ENCODE measurements around the gene PCDHA8. TPM values are rescaled to one million over a fixed set of nuclear protein-coding genes. Genes with fewer than 3 reads are reported as not detected.

PCDHA8 gene
- total and polyA plus RNA-seq, 9 donors, result 0.02 to 0.72 (median 0.37) TPM; not detected in 1

GRCh38 chr5:140882591-140882899 is 41.6 kb downstream of the PCDHA8 start:
- no peak for DNase-seq
- H3K4me1 ChIP-seq (ENCODE audit: insufficient read depth), result no peaks in the 10 kb centered on the region
- peaks cover 0 to 17% of the 10 kb centered on the region in 2 donors for H3K9me3 ChIP-seq
- no peaks in the 10 kb centered on the region for H3K36me3 ChIP-seq
- no peak overlapping the region for H3K4me3 ChIP-seq
- intact Hi-C loops (cut with DNase I), result no loop called here
- no peaks in the 10 kb centered on the region for H3K27me3 ChIP-seq
- H3K27ac ChIP-seq, result no peak overlapping the region
- 10 to 22% (median 17%) methylated on average over 12 of the region's 12 CpGs for WGBS, 3 donors
- TF ChIP-seq EP300 (IDR thresholded peaks at IDR 0.05) (no peak), POLR2A (IDR thresholded peaks at IDR 0.05) (no peak), CTCF (IDR thresholded peaks at IDR 0.05) (no peak)

- DNase-seq, result no peak
- H3K36me3 ChIP-seq, result no peaks in the 10 kb centered on the region
- H3K27me3 ChIP-seq, result no peaks in the 10 kb centered on the region
- H3K4me3 ChIP-seq, result no peak overlapping the region
- intact Hi-C loops (cut with DNase I), result no loop called here
- 27 to 54% (median 50%) methylated on average over 41 of the region's 41 CpGs for WGBS, 3 donors
- no peak for TF ChIP-seq CTCF (IDR thresholded peaks at IDR 0.05)
- no peak for TF ChIP-seq EP300 (IDR thresholded peaks at IDR 0.05)
- no peak for TF ChIP-seq POLR2A (IDR thresholded peaks at IDR 0.05)
- peaks cover 0 to 16% of the 10 kb centered on the region in 2 donors for H3K9me3 ChIP-seq
- no peaks in the 10 kb centered on the region for H3K4me1 ChIP-seq (ENCODE audit: insufficient read depth)
- H3K27ac ChIP-seq, result no peak overlapping the region
Observed at GRCh38 chr5:140883373-140883772, 42.4 kb downstream of the PCDHA8 start.

- Histone ChIP-seq H3K4me1 (ENCODE audit: insufficient read depth) (no peaks in the 10 kb centered on the region), H3K4me3 (no peak overlapping the region), H3K9me3 (peaks cover 0 to 16% of the 10 kb centered on the region in 2 donors), H3K27me3 (no peaks in the 10 kb centered on the region), H3K27ac (no peak overlapping the region), H3K36me3 (no peaks in the 10 kb centered on the region)
- 26 to 46% (median 44%) methylated on average over 69 to 79 of the region's 79 CpGs for WGBS, 3 donors
- TF ChIP-seq POLR2A (IDR thresholded peaks at IDR 0.05) (no peak), CTCF (IDR thresholded peaks at IDR 0.05) (no peak), EP300 (IDR thresholded peaks at IDR 0.05) (no peak)
- intact Hi-C loops (cut with DNase I), result no loop called here
- no peak for DNase-seq
Observed at GRCh38 chr5:140883927-140884697, 43.1 kb downstream of the PCDHA8 start.

Other genes starting within 250 kb of the PCDHA8 start
- gene CD14, start 208.0 kb upstream of the PCDHA8 start, total RNA-seq, result 10 to 100 TPM; 26.5 to 96.0 (median 48.6) TPM
- 10 to 100 TPM in 1 of 2 donors, 1 to 10 TPM in 1; 8.7 to 37.7 TPM for gene CD14, start 208.0 kb upstream of the PCDHA8 start, polyA plus RNA-seq
- 10 to 100 TPM; 12.2 to 62.8 (median 14.9) TPM for gene TMCO6, start 201.7 kb upstream of the PCDHA8 start, total RNA-seq
- gene TMCO6, start 201.7 kb upstream of the PCDHA8 start, polyA plus RNA-seq, result 10 to 100 TPM in 1 of 2 donors, 1 to 10 TPM in 1; 8.0 to 33.2 TPM
- 100 to 1,000 TPM in 1 of 7 donors, 10 to 100 TPM in 6; 44.6 to 107 (median 46.9) TPM for gene NDUFA2, start 193.6 kb upstream of the PCDHA8 start, total RNA-seq
- 100 to 1,000 TPM in 1 of 2 donors, 10 to 100 TPM in 1; 42.6 to 123 TPM for gene NDUFA2, start 193.6 kb upstream of the PCDHA8 start, polyA plus RNA-seq
- gene IK, start 193.4 kb upstream of the PCDHA8 start, total RNA-seq, result 100 to 1,000 TPM in 1 of 7 donors, 10 to 100 TPM in 6; 70.9 to 112 (median 78.0) TPM
- 100 to 1,000 TPM in 1 of 2 donors, 10 to 100 TPM in 1; 99.8 to 184 TPM for gene IK, start 193.4 kb upstream of the PCDHA8 start, polyA plus RNA-seq
- gene WDR55, start 176.3 kb upstream of the PCDHA8 start, total RNA-seq, result 10 to 100 TPM in 6 of 7 donors, 1 to 10 TPM in 1; 9.1 to 16.6 (median 13.7) TPM
- 10 to 100 TPM in 1 of 2 donors, 1 to 10 TPM in 1; 9.9 to 12.3 TPM for gene WDR55, start 176.3 kb upstream of the PCDHA8 start, polyA plus RNA-seq
- 1 to 10 TPM in 2 of 7 donors, under 1 TPM in 5; 0.30 to 1.2 (median 0.69) TPM for gene DND1, start 167.6 kb upstream of the PCDHA8 start, total RNA-seq
- gene DND1, start 167.6 kb upstream of the PCDHA8 start, polyA plus RNA-seq, result under 1 TPM in 1 of 2 donors, not detected in 1; 0.98 TPM
- gene HARS1, start 149.8 kb upstream of the PCDHA8 start, total RNA-seq, result 10 to 100 TPM; 26.8 to 48.2 (median 41.7) TPM
- gene HARS1, start 149.8 kb upstream of the PCDHA8 start, polyA plus RNA-seq, result 10 to 100 TPM; 38.9 to 68.6 TPM
- gene HARS2, start 149.7 kb upstream of the PCDHA8 start, total RNA-seq, result 10 to 100 TPM; 15.2 to 25.2 (median 21.6) TPM
- 10 to 100 TPM; 20.9 to 27.5 TPM for gene HARS2, start 149.7 kb upstream of the PCDHA8 start, polyA plus RNA-seq
- gene ZMAT2, start 140.7 kb upstream of the PCDHA8 start, total RNA-seq, result 10 to 100 TPM; 22.9 to 46.1 (median 40.2) TPM
- 100 to 1,000 TPM in 1 of 2 donors, 10 to 100 TPM in 1; 59.3 to 126 TPM for gene ZMAT2, start 140.7 kb upstream of the PCDHA8 start, polyA plus RNA-seq
- gene PCDHA1, start 55.0 kb upstream of the PCDHA8 start, total RNA-seq, result under 1 TPM in 1 of 7 donors, not detected in 6; 0.05 TPM
- gene PCDHA1, start 55.0 kb upstream of the PCDHA8 start, polyA plus RNA-seq, result not detected
- gene PCDHA2, start 46.3 kb upstream of the PCDHA8 start, total RNA-seq, result 1 to 10 TPM in 2 of 7 donors, under 1 TPM in 5; 0.34 to 1.6 (median 0.57) TPM
- gene PCDHA2, start 46.3 kb upstream of the PCDHA8 start, polyA plus RNA-seq, result under 1 TPM; 0.17 to 0.34 TPM
- 1 to 10 TPM in 6 of 7 donors, under 1 TPM in 1; 0.65 to 2.7 (median 1.4) TPM for gene PCDHA3, start 40.1 kb upstream of the PCDHA8 start, total RNA-seq
- 1 to 10 TPM in 1 of 2 donors, under 1 TPM in 1; 0.45 to 1.1 TPM for gene PCDHA3, start 40.1 kb upstream of the PCDHA8 start, polyA plus RNA-seq
- gene PCDHA4, start 34.1 kb upstream of the PCDHA8 start, total RNA-seq, result 1 to 10 TPM in 3 of 7 donors, under 1 TPM in 4; 0.76 to 2.7 (median 1.00) TPM
- under 1 TPM; 0.18 to 0.42 TPM for gene PCDHA4, start 34.1 kb upstream of the PCDHA8 start, polyA plus RNA-seq
- gene PCDHA5, start 19.6 kb upstream of the PCDHA8 start, total RNA-seq, result 1 to 10 TPM in 1 of 7 donors, under 1 TPM in 6; 0.11 to 1.4 (median 0.54) TPM
- gene PCDHA5, start 19.6 kb upstream of the PCDHA8 start, polyA plus RNA-seq, result under 1 TPM; 0.07 to 0.08 TPM
- 1 to 10 TPM in 3 of 7 donors, under 1 TPM in 4; 0.32 to 1.7 (median 0.97) TPM for gene PCDHA6, start 13.2 kb upstream of the PCDHA8 start, total RNA-seq
- under 1 TPM; 0.18 to 0.33 TPM for gene PCDHA6, start 13.2 kb upstream of the PCDHA8 start, polyA plus RNA-seq
- gene PCDHA7, start 6.9 kb upstream of the PCDHA8 start, total RNA-seq, result 1 to 10 TPM in 1 of 7 donors, under 1 TPM in 6; 0.35 to 1.4 (median 0.65) TPM
- gene PCDHA7, start 6.9 kb upstream of the PCDHA8 start, polyA plus RNA-seq, result under 1 TPM; 0.25 to 0.35 TPM
- under 1 TPM; 0.34 to 0.60 (median 0.50) TPM for gene PCDHA9, start 7.2 kb downstream of the PCDHA8 start, total RNA-seq
- gene PCDHA9, start 7.2 kb downstream of the PCDHA8 start, polyA plus RNA-seq, result under 1 TPM in 1 of 2 donors, not detected in 1; 0.05 TPM
- gene PCDHA10, start 14.7 kb downstream of the PCDHA8 start, total RNA-seq, result 1 to 10 TPM; 1.0 to 4.0 (median 1.5) TPM
- 1 to 10 TPM in 1 of 2 donors, under 1 TPM in 1; 0.06 to 1.9 TPM for gene PCDHA10, start 14.7 kb downstream of the PCDHA8 start, polyA plus RNA-seq
- under 1 TPM; 0.23 to 0.79 (median 0.53) TPM for gene PCDHA11, start 27.8 kb downstream of the PCDHA8 start, total RNA-seq
- gene PCDHA11, start 27.8 kb downstream of the PCDHA8 start, polyA plus RNA-seq, result under 1 TPM; 0.04 to 0.08 TPM
- gene PCDHA12, start 34.1 kb downstream of the PCDHA8 start, total RNA-seq, result 1 to 10 TPM in 2 of 7 donors, under 1 TPM in 5; 0.27 to 1.3 (median 0.56) TPM
- under 1 TPM; 0.04 to 0.20 TPM for gene PCDHA12, start 34.1 kb downstream of the PCDHA8 start, polyA plus RNA-seq
- under 1 TPM in 6 of 7 donors, not detected in 1; 0.32 to 0.92 (median 0.47) TPM for gene PCDHA13, start 40.9 kb downstream of the PCDHA8 start, total RNA-seq
- gene PCDHA13, start 40.9 kb downstream of the PCDHA8 start, polyA plus RNA-seq, result under 1 TPM; 0.01 to 0.17 TPM
- gene PCDHAC1, start 85.1 kb downstream of the PCDHA8 start, total RNA-seq, result under 1 TPM; 0.40 to 0.82 (median 0.57) TPM
- gene PCDHAC1, start 85.1 kb downstream of the PCDHA8 start, polyA plus RNA-seq, result under 1 TPM; 0.04 to 0.15 TPM
- gene PCDHAC2, start 125.3 kb downstream of the PCDHA8 start, total RNA-seq, result 1 to 10 TPM in 2 of 7 donors, under 1 TPM in 5; 0.15 to 2.1 (median 0.72) TPM
- gene PCDHAC2, start 125.3 kb downstream of the PCDHA8 start, polyA plus RNA-seq, result 1 to 10 TPM in 1 of 2 donors, under 1 TPM in 1; 0.06 to 1.4 TPM
- under 1 TPM in 2 of 7 donors, not detected in 5; 0.03 to 0.34 TPM for gene PCDHB1, start 210.2 kb downstream of the PCDHA8 start, total RNA-seq
- gene PCDHB1, start 210.2 kb downstream of the PCDHA8 start, polyA plus RNA-seq, result not detected

All from ovary (tissue), 9 donors.